AG08396 (cell line): ENCODE measurements around the gene ADH7.
"Not testable (repeated sequence)": the region's sequence is repeated elsewhere in the genome, so short reads cannot be mapped to it uniquely, and the experiment has no call there.

Source experiments
- DNase-seq: peaks from one replicate; pipeline ENCODE4 v3.0.0; 2012; ENCODE audit warnings: low spot score, mixed read lengths

The ADH7 gene

GRCh38 chr4:99379571-99379970 is 55.6 kb downstream of the ADH7 start:
- no peak for DNase-seq

- no peak for DNase-seq
Observed at GRCh38 chr4:99378876-99379275, 56.3 kb downstream of the ADH7 start.

- DNase-seq = not testable (repeated sequence)
Observed at GRCh38 chr4:99377341-99377740, 57.8 kb downstream of the ADH7 start.

GRCh38 chr4:99372464-99372863 is 62.7 kb downstream of the ADH7 start:
- not testable (repeated sequence) for DNase-seq

- DNase-seq = not testable (repeated sequence)
Observed at GRCh38 chr4:99367817-99368216, 67.3 kb downstream of the ADH7 start.

- no peak for DNase-seq
Observed at GRCh38 chr4:99366491-99366890, 68.7 kb downstream of the ADH7 start.

GRCh38 chr4:99362768-99363167 is 72.4 kb downstream of the ADH7 start:
- DNase-seq = no peak
